Activated CD4-positive, CD25-positive, alpha-beta regulatory T cell treated with anti-CD3 and anti-CD28 coated beads, Interleukin-2, amount 50 U/mL, for 24 hours (primary cell): ENCODE measurements around the gene ADARB2.

Experiments
- ATAC-seq, 2 donors: fragments of 150-1000 bp; cut with Tn5 transposase; one replicate each; pipeline ENCODE4 v1.10.0; 2021; ENCODE audit warnings: mild to moderate bottlenecking in 1 of 2, moderate library complexity in 1 of 2

ADARB2 gene

DNA sequence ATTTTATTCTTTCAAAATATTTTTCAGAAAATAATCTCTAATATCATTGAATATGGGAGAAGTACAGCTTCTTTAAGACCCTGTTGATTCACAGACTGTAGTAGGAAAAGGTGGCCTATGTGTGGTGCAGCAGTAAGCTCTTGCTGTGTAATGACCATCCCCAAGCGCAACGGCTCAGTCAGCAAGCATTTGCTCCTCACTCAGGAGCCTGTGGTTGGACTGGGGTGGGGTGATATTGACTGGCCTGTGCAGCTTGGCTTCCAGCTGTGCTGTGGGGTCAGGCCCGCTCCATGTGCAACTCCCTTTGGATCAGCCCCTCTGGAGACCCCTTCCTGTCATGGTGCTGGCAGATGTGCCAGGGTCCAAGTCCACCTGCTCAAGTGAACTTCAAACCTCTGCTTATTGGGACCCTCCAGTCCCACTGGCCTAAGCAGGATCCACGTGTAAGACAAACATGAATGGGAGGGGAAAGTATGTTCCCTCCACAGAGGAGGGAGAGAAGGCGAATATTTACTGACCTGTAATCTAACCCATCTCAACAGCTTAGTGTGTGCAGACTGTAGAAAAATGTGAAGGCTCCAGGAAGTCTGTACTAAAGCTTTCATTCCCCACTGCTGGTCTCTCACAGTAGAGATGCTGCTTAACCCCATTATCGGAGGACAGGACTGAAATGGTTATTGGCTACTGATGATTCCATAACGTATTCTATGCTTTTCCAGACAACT, 441.4 kb downstream of the ADARB2 start:
- no peak for ATAC-seq

- no peak for ATAC-seq
Observed at GRCh38 chr10:1294748-1295147, 442.6 kb downstream of the ADARB2 start.

- no peak for ATAC-seq
Observed at GRCh38 chr10:1293636-1294435, 443.5 kb downstream of the ADARB2 start.

DNA sequence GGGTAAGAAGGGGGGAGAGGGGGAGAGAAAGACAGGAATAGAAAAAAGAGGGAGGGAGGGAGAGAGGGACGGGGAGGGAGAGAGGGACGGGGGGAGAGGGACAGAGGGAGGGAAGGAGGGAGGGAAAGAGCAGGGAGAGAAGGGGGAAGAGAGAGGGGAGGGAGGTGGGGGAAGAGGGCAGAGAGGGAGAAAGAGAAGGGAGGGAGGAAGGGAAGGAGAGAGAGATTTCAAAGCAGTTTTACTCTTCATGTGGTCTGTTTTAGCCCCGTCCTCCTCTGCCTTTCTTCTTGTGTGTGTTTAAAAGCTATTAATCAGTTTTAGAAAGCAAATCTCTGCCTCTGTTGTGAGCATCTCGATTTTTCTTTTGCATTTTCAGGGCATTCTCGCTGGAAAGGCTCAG, 444.2 kb downstream of the ADARB2 start:
- ATAC-seq = no peak

GRCh38 chr10:1292611-1293031, 444.7 kb downstream of the ADARB2 start:
- no peak for ATAC-seq

DNA sequence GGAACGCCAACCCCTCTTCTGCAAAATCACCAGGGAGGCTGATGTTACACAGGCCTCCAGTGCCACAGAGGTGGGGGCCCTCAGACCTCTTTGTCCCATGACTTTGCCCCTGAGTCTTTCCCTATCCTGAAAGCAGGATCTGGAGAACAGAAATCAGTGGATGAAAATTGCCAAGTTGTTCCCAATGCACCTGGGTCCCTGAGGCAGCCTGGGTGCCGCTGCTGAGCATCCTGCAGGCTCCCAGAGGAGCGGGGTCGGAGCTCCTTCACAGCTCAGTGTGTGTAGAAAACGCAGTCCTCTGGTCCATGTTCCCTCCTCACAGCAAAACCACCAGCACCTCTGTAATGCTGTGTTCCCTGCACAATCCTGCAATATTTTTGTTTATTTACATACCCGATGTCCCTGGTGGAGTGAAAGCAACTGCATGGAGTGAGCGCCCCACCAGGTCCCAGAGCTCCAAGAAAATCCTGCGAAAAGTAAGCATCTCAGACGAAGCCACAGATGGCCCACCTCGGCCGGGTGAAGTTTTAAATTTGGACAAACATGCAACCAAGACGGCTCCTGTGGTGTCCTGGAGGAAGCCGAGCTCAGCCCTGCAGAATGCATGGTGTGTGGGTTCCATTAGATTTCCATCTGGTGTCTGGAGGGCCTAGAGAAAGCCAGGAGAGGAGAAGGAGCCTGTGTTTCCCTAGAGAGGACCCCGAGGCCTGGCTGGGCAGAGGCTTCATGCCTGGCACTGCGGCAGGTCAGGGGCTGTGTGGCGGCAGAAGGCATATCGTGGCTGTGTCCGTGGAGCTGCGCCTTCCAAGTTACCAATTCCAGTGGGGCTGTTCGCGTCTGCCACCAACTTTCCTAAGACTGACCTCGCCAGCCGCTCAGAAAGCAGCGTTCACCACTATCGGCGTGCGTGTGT, 445.9 kb downstream of the ADARB2 start:
- ATAC-seq = no peak

DNA sequence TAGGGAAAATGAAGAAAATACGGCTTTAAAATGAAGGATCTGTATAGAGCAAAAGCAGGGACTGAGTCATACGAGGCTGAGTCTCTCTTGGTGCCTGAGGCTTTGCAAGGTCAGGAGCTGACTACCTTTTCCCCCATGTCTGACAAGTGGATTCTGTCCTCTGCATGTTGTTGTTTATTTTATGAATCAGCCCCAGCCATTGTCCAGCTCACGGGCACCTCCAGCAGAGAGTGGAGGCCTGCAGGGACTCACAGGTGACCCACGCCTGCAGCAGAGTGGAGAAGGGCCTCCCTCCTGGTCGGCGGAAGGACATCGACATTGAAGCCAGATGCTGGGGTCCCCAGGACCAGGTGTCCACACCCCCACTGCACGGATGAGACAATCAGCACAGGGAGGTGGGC, 447.3 kb downstream of the ADARB2 start:
- no peak for ATAC-seq

DNA sequence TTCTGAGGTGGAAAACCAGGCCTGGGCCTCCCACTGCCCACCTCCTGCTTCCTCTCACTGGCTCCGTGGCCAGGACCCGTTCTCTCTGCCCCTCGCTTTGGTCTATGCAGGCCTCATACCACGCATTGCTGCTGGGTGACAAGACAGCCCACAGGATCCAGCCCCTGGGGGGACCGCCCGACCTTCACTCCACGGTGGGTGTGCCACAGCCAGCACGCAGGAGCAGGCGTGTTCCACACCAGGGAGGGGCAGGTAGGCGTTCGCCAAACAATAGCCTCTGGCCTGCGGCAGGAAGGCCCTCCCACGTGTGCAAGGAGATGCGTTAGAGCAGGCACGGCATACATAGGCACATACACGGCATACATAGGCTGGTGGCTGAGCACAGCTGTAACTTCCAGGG, 447.7 kb downstream of the ADARB2 start:
- ATAC-seq = no peak

DNA sequence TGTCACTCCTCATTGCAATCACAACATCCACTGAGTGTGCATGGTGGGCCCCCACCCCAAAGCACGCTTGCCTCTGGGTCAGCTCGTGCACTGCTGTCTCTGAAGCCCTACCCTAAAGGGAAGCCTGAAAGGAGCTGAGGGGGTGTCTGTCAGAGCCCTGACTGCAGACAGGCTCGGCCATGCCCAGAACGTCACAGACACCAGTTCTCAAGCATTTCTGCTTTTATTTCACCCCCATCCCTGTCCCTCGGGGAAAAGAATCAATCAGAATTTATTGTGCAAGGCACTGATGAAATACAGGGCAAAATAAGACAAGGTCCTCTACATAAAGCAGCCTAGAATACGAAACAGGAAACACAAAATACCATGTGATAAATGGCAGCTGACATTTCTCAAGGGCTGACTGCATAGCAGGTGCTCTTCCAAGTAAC, 449.3 kb downstream of the ADARB2 start:
- ATAC-seq = no peak

DNA sequence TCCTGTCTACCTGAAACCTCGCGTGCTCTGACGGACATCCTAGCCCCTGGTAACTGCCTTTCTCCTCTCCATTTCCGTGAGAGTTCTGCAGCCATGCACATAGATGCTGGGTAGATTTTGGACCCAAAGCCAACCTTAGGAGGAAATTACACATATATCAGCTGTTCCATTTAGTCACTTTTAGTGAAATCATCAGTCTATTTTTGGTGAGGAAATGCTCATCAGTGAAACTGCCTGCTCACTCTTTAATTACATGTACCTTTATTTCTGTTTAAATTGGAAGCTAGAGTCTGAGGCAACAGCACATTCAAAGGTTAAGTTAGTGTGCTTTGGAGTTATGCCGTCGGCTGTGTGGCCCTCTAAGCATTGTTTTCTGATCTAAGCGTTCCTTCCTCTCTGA, 449.8 kb downstream of the ADARB2 start:
- no peak for ATAC-seq

GRCh38 chr10:1284076-1284475, 453.2 kb downstream of the ADARB2 start:
- ATAC-seq = no peak

- no peak for ATAC-seq
Observed at GRCh38 chr10:1281405-1281782, 455.9 kb downstream of the ADARB2 start.

GRCh38 chr10:1280466-1281404, 456.6 kb downstream of the ADARB2 start:
- ATAC-seq = no peak

GRCh38 chr10:1278306-1278705, 459.0 kb downstream of the ADARB2 start:
- no peak for ATAC-seq

DNA sequence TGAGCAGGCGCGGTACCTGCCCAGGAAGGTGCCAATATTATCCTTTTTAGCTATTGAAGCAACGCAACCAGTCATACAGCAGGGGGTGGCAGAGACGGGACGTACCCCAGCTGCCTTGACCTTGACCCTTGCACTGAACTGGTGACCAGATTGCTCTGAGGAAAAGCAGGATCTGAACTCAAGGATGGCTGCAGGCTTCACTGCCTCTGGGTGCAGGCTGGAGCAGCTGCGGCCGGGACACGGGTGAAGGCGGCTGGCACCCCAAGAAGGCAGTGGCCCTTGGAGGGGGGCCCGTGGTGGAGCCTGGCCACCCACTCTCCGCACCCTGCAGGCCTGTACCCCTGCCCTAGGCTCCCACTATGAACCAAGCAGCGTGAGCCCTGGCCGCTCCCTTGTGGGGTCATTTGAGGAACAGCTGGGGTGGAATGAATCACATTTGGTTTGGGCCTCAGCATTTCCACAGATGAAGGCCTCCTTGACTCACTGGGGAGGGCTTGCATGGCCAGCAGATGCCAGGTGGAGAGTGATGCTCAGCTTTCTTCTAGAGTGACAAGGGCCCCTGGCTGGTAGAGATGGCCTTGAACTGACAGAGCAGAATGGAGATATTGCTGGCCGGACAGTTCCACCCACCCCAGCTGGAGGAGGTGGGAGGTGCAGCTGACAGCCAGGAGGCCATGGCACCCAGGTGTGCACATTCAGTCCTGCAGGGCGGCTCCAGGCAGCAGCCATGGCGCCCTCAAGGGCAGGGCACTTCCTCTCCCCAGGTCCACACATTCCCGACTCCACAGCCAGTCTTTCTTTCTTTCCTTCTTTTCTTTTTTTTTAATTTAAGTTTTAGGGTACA, 462.4 kb downstream of the ADARB2 start:
- ATAC-seq = no peak

DNA sequence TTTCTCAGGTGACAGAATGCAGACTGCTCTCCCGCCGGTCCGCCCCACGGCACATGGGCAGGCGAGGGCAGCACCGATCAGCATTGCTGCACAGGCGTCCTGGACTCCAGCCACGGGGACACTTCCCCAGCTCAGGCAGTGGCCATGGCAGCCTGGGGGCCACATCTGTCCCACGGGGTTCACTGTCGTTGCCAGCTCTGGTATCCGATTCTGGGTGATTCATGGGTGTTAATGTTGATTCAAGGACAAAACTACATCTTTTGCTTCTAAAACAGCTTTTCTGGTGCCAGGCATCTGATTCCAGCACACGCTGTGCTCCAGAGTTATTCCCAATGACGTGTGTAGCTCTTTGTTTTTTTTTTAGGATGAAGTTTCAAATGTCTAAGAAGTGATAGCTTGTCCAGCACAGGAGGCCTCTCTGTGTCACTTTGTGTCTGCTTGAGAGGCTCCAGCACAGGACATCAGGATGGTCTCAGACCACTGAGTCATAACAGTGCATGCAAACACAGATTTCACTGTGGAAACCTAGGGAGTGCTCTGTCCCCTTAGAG, 463.1 kb downstream of the ADARB2 start:
- ATAC-seq = no peak

GRCh38 chr10:1273372-1274105, 463.8 kb downstream of the ADARB2 start:
- ATAC-seq = no peak

- ATAC-seq = no peak
Observed at GRCh38 chr10:1272777-1273161, 464.6 kb downstream of the ADARB2 start.

GRCh38 chr10:1272079-1272776, 465.1 kb downstream of the ADARB2 start:
- ATAC-seq = no peak
